ENCODE measurements around the gene FAM229B.
"Not testable (repeated sequence)": the region's sequence is repeated elsewhere in the genome, so short reads cannot be mapped to it uniquely, and the experiment has no call there.

The FAM229B gene, protein sequence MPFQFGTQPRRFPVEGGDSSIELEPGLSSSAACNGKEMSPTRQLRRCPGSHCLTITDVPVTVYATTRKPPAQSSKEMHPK

GRCh38 chr6:112087136-112087911 lies at the start of gene FAM229B, which contains the start of gene TUBE1:
TSS of gene FAM229B (plus strand) at chr6:112087591. CDS start at chr6:112099284, 11,693 bp downstream.
TSS of gene TUBE1 (minus strand) at chr6:112087482. CDS start at chr6:112087434, 48 bp downstream.
- peak; percentile 75 to 81 for DNase-seq (ENCODE audit: low read depth in 2 of 2)

GRCh38 chr6:112037783-112038216 lies 49.6 kb upstream of the FAM229B start:
- no peak for DNase-seq (ENCODE audit: low read depth in 2 of 2)

GRCh38 chr6:112038268-112038667 lies 49.1 kb upstream of the FAM229B start:
- no peak for DNase-seq (ENCODE audit: low read depth in 2 of 2)

DNA sequence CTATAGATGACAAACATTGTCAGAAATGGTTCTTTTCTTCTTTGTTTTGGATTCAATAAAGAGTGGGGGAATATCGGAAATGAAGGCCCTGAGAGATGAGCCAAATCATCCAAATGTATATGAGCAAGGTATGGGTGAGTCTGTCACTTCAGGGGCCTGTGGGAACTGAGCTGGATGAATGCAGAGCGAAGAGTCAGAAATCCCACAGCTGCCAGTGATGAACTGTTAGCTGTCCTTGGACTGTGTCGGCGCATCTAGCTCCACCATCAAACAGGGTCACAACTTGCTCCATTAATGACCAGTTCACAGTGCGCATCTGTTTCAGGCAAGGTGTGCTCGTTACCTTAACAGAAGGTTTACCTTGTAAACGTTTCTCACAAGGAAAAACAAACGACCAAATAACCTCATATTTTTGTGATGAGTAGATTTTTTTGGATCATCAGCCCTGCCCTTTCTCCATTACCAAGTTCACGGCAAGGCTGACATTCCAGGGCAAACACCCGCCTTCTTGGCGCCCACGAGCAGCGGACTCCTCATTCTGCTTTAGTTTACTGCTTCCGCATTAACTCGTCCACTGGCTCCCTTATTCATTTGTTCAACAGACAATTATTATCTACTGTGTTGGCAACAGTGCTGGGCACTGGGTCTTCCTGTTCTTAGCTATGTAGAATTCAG lies 48.5 kb upstream of the FAM229B start:
- DNase-seq (ENCODE audit: low read depth in 2 of 2): no peak

DNA sequence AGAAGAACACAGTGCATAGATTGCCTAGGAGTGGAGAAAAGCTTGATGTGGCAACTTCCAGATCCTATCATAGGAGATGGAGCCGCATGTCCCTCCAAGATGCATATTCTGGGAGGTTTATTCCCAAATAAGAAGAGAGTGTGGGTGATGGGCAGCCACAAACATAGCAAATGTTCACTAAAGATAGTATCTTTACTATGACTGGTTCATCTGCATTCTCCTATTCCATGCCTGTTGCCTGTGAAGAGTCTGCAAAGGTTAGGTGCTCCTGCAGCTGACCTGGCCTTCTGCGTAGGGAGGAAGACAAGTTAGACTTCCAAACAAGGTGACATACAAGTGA lies 48.0 kb upstream of the FAM229B start:
- DNase-seq (ENCODE audit: low read depth in 2 of 2): no peak

- no peak for DNase-seq (ENCODE audit: low read depth in 2 of 2)
These were observed 46.4 kb upstream of the FAM229B start for GRCh38 chr6:112040956-112041355.

DNA sequence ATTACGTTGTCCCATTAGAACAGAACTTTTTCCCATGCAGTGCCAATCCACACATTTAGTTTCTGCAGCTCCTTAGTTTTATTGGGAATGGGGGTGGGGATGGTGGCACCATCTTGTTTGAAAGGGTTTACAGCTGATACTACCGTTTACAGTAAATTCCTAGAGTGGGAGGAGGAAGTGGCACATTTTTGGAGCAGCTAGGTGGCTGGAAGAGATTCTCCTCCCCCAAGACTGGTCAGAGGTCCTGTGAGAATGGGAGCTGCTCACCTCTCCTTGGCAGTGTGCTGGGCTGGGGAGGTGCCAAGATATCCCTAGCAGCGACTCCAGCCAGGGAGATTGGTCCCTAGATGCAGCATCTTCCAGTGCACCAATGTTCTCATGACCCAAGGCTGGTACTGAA lies 45.9 kb upstream of the FAM229B start:
- no peak for DNase-seq (ENCODE audit: low read depth in 2 of 2)

- DNase-seq (ENCODE audit: low read depth in 2 of 2): peak; percentile 82 to 87
These were observed 44.1 kb upstream of the FAM229B start for GRCh38 chr6:112043032-112044007.

GRCh38 chr6:112044196-112044595 lies 43.2 kb upstream of the FAM229B start:
- no peak for DNase-seq (ENCODE audit: low read depth in 2 of 2)

DNA sequence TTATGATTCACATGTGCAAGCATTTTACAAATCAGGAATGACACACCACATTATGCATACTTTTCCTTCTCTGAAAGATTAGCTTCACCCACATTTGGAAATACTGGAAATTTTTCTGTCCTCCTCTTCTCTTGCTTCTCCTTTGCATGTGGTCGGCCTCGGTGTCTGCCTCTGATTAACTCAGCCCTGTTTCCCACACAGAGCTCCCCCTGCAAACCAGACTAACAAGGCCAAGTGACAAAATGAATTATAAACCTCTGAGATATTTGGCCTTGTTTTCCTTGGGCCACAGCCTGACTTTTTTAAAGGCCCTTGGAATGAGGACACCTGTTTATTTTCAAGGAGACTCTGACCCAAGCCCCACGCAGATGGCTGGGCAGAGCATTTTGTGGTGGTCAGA lies 42.5 kb upstream of the FAM229B start:
- DNase-seq (ENCODE audit: low read depth in 2 of 2): no peak

DNA sequence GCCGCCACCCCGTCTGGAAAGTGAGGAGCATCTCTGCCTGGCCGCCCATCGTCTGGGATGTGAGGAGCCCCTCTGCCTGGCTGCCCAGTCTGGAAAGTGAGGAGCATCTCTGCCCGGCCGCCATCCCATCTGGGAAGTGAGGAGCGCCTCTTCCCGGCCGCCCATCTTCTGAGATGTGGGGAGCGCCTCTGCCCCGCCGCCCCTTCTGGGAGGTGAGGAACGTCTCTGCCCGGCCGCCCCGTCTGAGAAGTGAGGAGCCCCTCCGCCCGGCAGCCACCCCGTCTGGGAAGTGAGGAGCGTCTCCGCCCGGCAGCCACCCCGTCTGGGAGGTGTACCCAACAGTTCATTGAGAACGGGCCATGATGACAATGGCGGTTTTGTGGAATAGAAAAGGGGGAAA lies 39.9 kb upstream of the FAM229B start:
- DNase-seq (ENCODE audit: low read depth in 2 of 2): not testable (repeated sequence)

- DNase-seq (ENCODE audit: low read depth in 2 of 2): no peak
These were observed 38.2 kb upstream of the FAM229B start for GRCh38 chr6:112049026-112049799.

DNA sequence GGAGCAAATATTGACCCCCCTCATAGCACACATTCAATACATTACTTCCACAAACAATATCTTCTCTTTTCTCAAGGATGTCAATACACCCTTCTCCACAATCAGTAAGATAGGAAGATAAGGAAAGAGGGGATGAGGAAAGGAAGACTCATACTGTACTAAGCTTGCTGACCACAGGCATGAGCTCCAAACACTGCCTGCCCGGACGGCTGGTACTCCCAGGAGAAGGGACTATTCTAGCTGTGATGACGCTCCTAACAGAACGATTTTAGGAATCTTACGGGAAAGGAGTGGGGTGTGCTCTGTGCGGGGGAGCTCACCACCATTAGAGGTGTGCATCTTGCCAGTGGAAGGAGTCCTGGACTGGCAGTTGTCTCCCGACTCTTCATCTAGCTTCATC lies 37.4 kb upstream of the FAM229B start:
- no peak for DNase-seq (ENCODE audit: low read depth in 2 of 2)

DNA sequence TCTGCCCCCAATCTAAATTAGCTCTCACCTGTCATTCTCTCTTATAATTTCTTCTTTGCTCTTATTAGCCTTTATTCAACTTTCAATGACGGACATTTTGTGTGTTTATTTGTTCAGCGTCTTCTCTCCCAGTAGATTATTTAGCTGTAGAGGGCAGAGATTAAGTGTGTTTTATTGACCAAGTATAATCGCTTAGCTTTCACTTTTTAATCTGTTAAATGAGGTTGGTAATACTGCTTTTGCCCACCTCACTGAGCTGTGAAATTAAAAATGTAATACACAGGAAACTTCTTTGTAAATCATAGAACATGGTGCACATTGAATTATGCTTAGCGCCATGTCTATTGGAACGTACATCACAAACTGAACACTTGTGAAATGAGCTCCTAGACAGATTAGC lies 37.0 kb upstream of the FAM229B start:
- DNase-seq (ENCODE audit: low read depth in 2 of 2): no peak

DNA sequence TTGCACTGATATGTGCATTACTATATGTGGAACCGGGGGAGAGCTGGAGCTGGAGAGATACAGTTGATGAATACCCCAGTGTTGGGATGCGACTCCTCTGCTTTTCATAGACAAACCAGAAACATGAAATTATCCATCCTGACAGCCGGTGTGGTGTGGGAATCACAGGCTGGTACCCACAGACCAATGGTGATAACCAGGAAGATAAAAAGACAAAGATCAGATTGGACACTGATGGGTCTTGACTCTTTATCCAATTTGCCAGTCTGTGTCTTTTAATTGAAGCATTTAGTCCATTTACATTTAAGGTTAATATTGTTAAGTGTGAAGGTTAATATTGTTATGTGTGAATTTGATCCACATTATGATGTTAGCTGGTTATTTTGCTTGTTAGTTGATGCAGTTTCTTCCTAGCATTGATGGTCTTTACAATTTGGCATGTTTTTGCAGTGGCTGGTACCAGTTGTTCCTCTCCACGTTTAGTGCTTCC lies 36.1 kb upstream of the FAM229B start:
- not testable (repeated sequence) for DNase-seq (ENCODE audit: low read depth in 2 of 2)

GRCh38 chr6:112054001-112054400 lies 33.4 kb upstream of the FAM229B start, which contains the start of gene CCN6:
TSS of gene CCN6 (plus strand) at chr6:112054104. CDS start at chr6:112054358, 254 bp downstream.
- no peak for DNase-seq (ENCODE audit: low read depth in 2 of 2)

GRCh38 chr6:112054555-112055190 lies 32.7 kb upstream of the FAM229B start:
- DNase-seq (ENCODE audit: low read depth in 2 of 2): no peak

DNA sequence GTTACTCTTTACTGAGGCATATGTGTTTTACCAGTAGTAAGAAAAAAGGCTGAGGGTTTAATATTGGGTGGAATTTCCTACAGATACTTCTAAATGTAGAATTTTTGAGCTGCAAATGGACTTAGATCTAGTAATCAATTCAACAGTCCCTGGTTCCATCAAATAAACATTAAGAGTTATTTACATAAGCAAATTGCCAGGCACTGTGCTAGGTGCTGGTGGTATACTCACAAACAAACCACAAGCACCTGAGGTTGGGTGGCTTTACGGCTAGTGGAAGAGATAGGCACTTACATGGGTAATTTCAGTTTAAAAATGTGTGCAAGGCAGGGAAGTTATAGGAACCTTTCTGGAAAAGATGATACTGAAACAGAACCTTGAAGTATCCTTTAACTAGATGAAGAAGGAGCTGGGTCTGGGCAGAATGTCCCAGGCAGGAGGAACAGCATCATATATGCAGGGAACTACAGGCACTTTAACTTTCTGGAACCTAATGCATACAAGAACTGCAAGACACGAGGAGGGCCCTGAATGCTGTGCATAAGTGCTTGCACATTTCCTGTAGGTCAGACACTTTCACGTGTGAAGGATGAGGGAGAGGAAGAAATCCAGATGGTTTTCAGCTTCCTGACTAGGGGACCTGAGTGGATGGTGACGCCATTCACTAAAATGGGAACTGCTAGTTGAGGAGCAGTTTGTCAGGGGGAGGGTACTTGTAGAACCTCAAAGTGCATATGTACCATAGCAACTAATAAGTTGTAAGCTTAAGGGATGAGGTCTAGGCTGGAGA lies 29.0 kb upstream of the FAM229B start:
- no peak for DNase-seq (ENCODE audit: low read depth in 2 of 2)

DNA sequence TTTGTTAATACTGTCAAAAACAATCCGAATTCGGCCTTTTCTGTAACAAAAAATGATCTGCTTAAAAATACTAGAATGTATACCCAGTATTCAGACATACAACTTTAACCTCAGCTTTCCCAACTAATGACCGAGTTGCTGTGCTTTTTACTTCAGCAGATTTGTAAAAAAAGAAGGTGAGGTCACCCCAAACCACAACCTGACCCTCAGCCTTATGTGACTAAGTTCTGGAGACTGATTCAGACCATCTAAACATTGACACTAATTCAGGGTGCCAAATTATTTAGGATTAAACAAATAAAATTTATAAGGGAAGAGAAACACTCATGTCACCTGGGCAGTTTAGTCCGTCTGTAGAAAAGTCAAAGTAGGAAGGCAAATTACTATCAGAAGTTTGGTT lies 25.8 kb upstream of the FAM229B start:
- no peak for DNase-seq (ENCODE audit: low read depth in 2 of 2)

Measured in stimulated activated CD4-positive, alpha-beta T cell treated with anti-CD3 and anti-CD28 coated beads, Interleukin-1b, Interleukin-23, amount 100 ng/mL, for 4 hours (primary cell).